GM12878 (cell line): ENCODE results near the gene BIVM. TPM values are rescaled to one million over a fixed set of nuclear protein-coding genes. Genes with fewer than 3 reads are reported as not detected.
"Not testable (repeated sequence)": the region's sequence is repeated elsewhere in the genome, so short reads cannot be mapped to it uniquely, and the experiment has no call there.

Experiments used
- ATAC-seq: fragments of 200-7000 bp; cut with Tn5 transposase; 3 replicates; pipeline ENCODE4 v1.9.1; 2020; ENCODE audit warnings: mild to moderate bottlenecking, moderate library complexity
- BruUV-seq: library from RNA; stranded (reverse); fragments of 400-500 nt; replicated peaks from 2 replicates; lab custom pipeline; 2021; lab: Mats Ljungman, UMichigan
- CTCF ChIA-PET: fragments of 300-600 bp; sonication (Branson Sonifier 250); formaldehyde crosslinking; extraction: SDS; loops from one replicate; lab custom pipeline; 2021; ENCODE audit warnings: inconsistent platforms; lab: Yijun Ruan, JAX
- POLR2A ChIA-PET: fragments of 350-600 bp; formaldehyde crosslinking; extraction: SDS; loops from one replicate; lab custom pipeline; 2021; ENCODE audit warnings: inconsistent platforms; lab: Charles Lee
- RAD21 ChIA-PET: fragments of 300-600 bp; sonication (Branson Sonifier 250); formaldehyde crosslinking; loops from one replicate; lab custom pipeline; 2023; ENCODE audit warnings: antibody characterized with exemption; ENCODE audit not compliant: unreplicated experiment; lab: Charles Lee
- SMC1A ChIA-PET: fragments of 300-600 bp; sonication (Branson Sonifier 250); formaldehyde crosslinking; loops from one replicate; lab custom pipeline; 2023; ENCODE audit not compliant: unreplicated experiment, uncharacterized antibody; lab: Charles Lee
- DNase-seq: peaks from one replicate; pipeline ENCODE4 v3.0.0-alpha.2; 2011; ENCODE audit warnings: low read depth, low spot score
- FAIRE-seq: peaks from 3 replicates; lab custom pipeline; 2011; peaks lifted over from hg19 to GRCh38; lab: Jason Lieb, UNC
- H2AFZ ChIP-seq: 2 replicates; pipeline ENCODE4 v1.6.0; 2011; ENCODE audit warnings: low read depth, low read length, control low read depth; ENCODE audit not compliant: control insufficient read depth
- H3K27ac ChIP-seq: 2 replicates; pipeline ENCODE4 v1.5.1; 2011; ENCODE audit warnings: control low read depth; ENCODE audit not compliant: control insufficient read depth, insufficient read depth
- H3K27me3 ChIP-seq, 2 experiments: replicated peaks in 1 of 2; 2 replicates each; pipeline versions ENCODE4 v1.6.0 to v1.6.1; 2011; ENCODE audit warnings: low read length in 1 of 2; ENCODE audit not compliant: control insufficient read depth in 2 of 2, insufficient read depth in 2 of 2
- H3K36me3 ChIP-seq, 2 experiments: 2 replicates each; pipeline ENCODE4 v1.5.1; 2011; ENCODE audit warnings: low read length in 1 of 2; ENCODE audit not compliant: control insufficient read depth in 2 of 2, insufficient read depth in 2 of 2
- H3K4me1 ChIP-seq: 2 replicates; pipeline ENCODE4 v1.6.1; 2011; ENCODE audit warnings: mild to moderate bottlenecking, low read length, moderate library complexity, mixed read lengths; ENCODE audit not compliant: control insufficient read depth, insufficient read depth
- H3K4me2 ChIP-seq: 2 replicates; pipeline ENCODE4 v1.6.0; 2011; ENCODE audit warnings: control low read depth; ENCODE audit not compliant: control insufficient read depth, insufficient read depth
- H3K4me3 ChIP-seq: fragments of 200-600 bp; sonication (generic); 2 replicates; pipeline ENCODE4 v1.5.1; 2016
- H3K79me2 ChIP-seq: 2 replicates; pipeline ENCODE4 v1.6.0; 2011; ENCODE audit warnings: low read length; ENCODE audit not compliant: control insufficient read depth, insufficient read depth
- H3K9ac ChIP-seq: 2 replicates; pipeline ENCODE4 v1.8.0; 2011; ENCODE audit warnings: low read length, control low read depth, mixed read lengths; ENCODE audit not compliant: control insufficient read depth, insufficient read depth
- H3K9me3 ChIP-seq: replicated peaks from 3 replicates; pipeline ENCODE4 v1.5.1; 2011; ENCODE audit warnings: mild to moderate bottlenecking, low read length; ENCODE audit not compliant: control insufficient read depth, insufficient read depth
- H4K20me1 ChIP-seq: 2 replicates; pipeline ENCODE4 v1.6.0; 2011; ENCODE audit not compliant: control insufficient read depth, insufficient read depth
- NFIC ChIP-seq: IDR thresholded peaks from 2 replicates; pipeline ENCODE4 v1.6.1; 2012; ENCODE audit warnings: low read depth, mild to moderate bottlenecking, inconsistent platforms, low read length, moderate library complexity
- RUNX3 ChIP-seq: IDR thresholded peaks from 2 replicates; pipeline ENCODE4 v1.6.1; 2012; ENCODE audit warnings: low read length, inconsistent platforms
- ZBTB40 ChIP-seq: fragments of 450-650 bp; IDR thresholded peaks from 2 replicates; pipeline ENCODE4 v1.6.1; 2016; ENCODE audit warnings: mild to moderate bottlenecking, moderate library complexity, borderline replicate concordance
- WGBS: methylation state at CpG from one replicate; pipeline ENCODE4 v1.1.6; 2016; ENCODE audit warnings: low lambda C conversion rate; ENCODE audit not compliant: insufficient replicate concordance, insufficient coverage; ENCODE audit errors: missing lambda C conversion rate; 5-methylcytosine and 5-hydroxymethylcytosine counted together
- in situ Hi-C: fragments of 300-500 bp; cut with MboI; formaldehyde crosslinking; loops from 9 replicates; pipeline ENCODE4 v1.14.3; 2018; ENCODE audit warnings: mixed read lengths
- intact Hi-C: fragments of 100-400 bp; cut with micrococcal nuclease; formaldehyde crosslinking; loops from one replicate; pipeline ENCODE4 v1.14.2; 2022; ENCODE audit not compliant: unreplicated experiment
- polyA plus RNA-seq, 11 experiments: library from polyadenylated mRNA; depleted of rRNA in 4 of 11; unstranded in 6 of 11; stranded (reverse) in 5 of 11; fragments of >200 nt; fragmentation: Nextera tagmentation in 4 of 11; fragmentation: Illumina TruSeq in 1 of 11; extraction: Ambion mirVana in 4 of 11; extraction: Trizol in 1 of 11; gene quantifications; 1 replicate in 1 of 11; 2 replicates in 10 of 11; pipeline versions ENCODE4 v1.2.1 to v1.2.3, GENCODE V29; 2011 to 2016; ENCODE audit warnings: inconsistent platforms in 2 of 11, missing spikeins in 2 of 11, low read depth in 1 of 11
- total RNA-seq, 4 experiments: library from RNA; depleted of rRNA in 3 of 4; stranded (reverse); fragments of >200 nt in 3 of 4; fragmentation: Illumina TruSeq in 1 of 4; extraction: Trizol in 1 of 4; gene quantifications; 2 replicates each; pipeline versions ENCODE4 v1.2.1 to v1.2.3, GENCODE V29; 2013 to 2021

BIVM gene
- total and polyA plus RNA-seq, 10 of the 15 experiments (the other 5 are each of a cell fraction or from before 2014, with no cell fraction given) = 3.4 to 20.1 (median 14.1) TPM

DNA sequence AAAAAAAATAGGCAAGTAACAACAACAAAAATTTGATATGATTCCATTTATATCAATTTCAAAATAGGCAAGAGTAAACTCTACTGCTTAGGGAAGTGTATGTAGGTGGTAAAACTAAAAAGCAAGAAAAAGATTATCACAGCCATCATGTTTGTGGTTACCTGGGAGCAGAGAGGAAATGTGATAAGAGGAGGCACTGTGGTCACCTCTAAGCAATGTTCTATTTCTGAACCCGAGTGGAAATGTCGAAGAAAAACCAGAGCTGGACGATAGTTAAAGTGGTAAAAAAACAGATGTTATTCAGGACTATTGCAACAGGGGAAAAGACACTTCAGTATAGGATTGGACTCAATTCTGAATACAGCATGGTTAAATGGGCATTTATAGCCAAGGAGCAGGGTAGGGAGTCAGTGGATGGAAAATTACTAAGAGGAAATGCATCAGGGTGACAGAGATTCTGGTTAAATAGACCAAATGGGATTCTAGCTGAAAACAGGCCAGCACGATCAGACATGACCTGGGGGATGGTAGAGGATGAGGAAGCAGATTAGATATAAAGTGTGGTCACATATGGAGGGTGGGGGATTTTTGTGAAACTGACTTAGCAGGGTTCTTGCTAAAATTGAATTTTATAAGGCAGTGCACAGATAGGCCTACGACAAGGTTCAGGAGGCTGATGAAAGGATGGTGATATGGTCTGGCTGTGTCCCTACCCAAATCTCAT lies 19.3 kb upstream of the BIVM start:
- POLR2A ChIA-PET = no interaction called here

GRCh38 chr13:102780656-102781055 lies 18.3 kb upstream of the BIVM start:
- H3K9ac ChIP-seq, H3K27ac ChIP-seq, in situ Hi-C loops, RAD21 ChIA-PET, H3K79me2 ChIP-seq, H3K4me2 ChIP-seq, CTCF ChIA-PET, BruUV-seq, FAIRE-seq, H3K27me3 ChIP-seq, H3K36me3 ChIP-seq, H3K4me3 ChIP-seq, H3K9me3 ChIP-seq, H4K20me1 ChIP-seq, ATAC-seq, H2AFZ ChIP-seq, H3K4me1 ChIP-seq, DNase-seq, intact Hi-C loops, SMC1A ChIA-PET: not testable (repeated sequence)
- 94% methylated on average over 4 of the region's 4 CpGs for WGBS
- POLR2A ChIA-PET = interaction anchor here (0.6 kb wide), 1 partner anchor 56 kb away, joined by 4 read pairs; no protein-coding TSS in a partner anchor

More for the DNA sequence above, 19.3 kb upstream of the BIVM start:
- no peak overlapping the region for H3K4me3 ChIP-seq
- H3K27me3 ChIP-seq = no peaks in the 10 kb centered on the region
- H3K79me2 ChIP-seq = no peaks in the 10 kb centered on the region
- H3K27ac ChIP-seq = peak overlapping the region; percentile 13; the same call in 1 of the 2 replicates
- no peak overlapping the region for H3K4me2 ChIP-seq
- intact Hi-C loops (no loop called here), in situ Hi-C loops (no loop called here)
- peak overlapping the region; percentile 53 for H2AFZ ChIP-seq
- ChIA-PET CTCF (interaction anchor here (0.6 kb wide), 1 partner anchor 261 kb away, joined by 6 read pairs; no protein-coding TSS in a partner anchor), RAD21 (no interaction called here), SMC1A (no interaction called here)
- 29% methylated on average over 5 of the region's 5 CpGs for WGBS
- 0 out of 4 replicates have a peak, but pooled peaks cover 0 to 1% of the 10 kb centered on the region in 2 experiments for H3K36me3 ChIP-seq
- peaks cover 2% of the 10 kb centered on the region; the same call in 2 of the 3 replicates for H3K9me3 ChIP-seq
- peaks cover 4% of the 10 kb centered on the region; the same call in 1 of the 2 replicates for H3K4me1 ChIP-seq
- TF ChIP-seq RUNX3 = peak; percentile 86
- TF ChIP-seq NFIC = 0 out of 2 replicates have a peak, but pooled peaks have one; percentile 34
- TF ChIP-seq ZBTB40 = no peak
- no peaks in the 10 kb centered on the region for H4K20me1 ChIP-seq
- no TSS peak for BruUV-seq
- FAIRE-seq = no peak
- H3K9ac ChIP-seq = no peak overlapping the region
- ATAC-seq = peak; percentile 51
- DNase-seq = no peak
